PC-9 (cell line): ENCODE results near the gene GIGYF2. TPM values are rescaled to one million over a fixed set of nuclear protein-coding genes. Genes with fewer than 3 reads are reported as not detected.

Source experiments
- BruUV-seq: library from RNA; stranded (reverse); fragments of 400-500 nt; replicated peaks from 2 replicates; lab custom pipeline; 2021; lab: Mats Ljungman, UMichigan
- CTCF ChIA-PET: fragments of 300-600 bp; sonication (Branson Sonifier 250); formaldehyde crosslinking; loops from one replicate; lab custom pipeline; 2022; ENCODE audit warnings: antibody characterized with exemption; lab: Charles Lee
- POLR2A ChIA-PET: fragments of 300-600 bp; sonication (Branson Sonifier 250); formaldehyde crosslinking; loops from one replicate; lab custom pipeline; 2022; ENCODE audit warnings: antibody characterized with exemption; ENCODE audit not compliant: unreplicated experiment; lab: Charles Lee
- DNase-seq, 2 experiments: peaks; one replicate each; pipeline versions ENCODE4 v3.0.0 to v3.0.0-alpha.2; 2015 to 2022; ENCODE audit warnings: mixed read lengths in 1 of 2
- H2AFZ ChIP-seq: fragments of 200-600 bp; sonication (generic); 2 replicates; pipeline ENCODE4 v1.8.1; 2017; ENCODE audit warnings: antibody characterized with exemption
- H3F3A ChIP-seq: fragments of 200-600 bp; sonication (generic); 2 replicates; pipeline ENCODE4 v1.8.1; 2017; ENCODE audit warnings: antibody characterized with exemption, mild to moderate bottlenecking, low read depth; ENCODE audit not compliant: insufficient read depth
- H3K27ac ChIP-seq: fragments of 200-600 bp; sonication (generic); 2 replicates; pipeline ENCODE4 v1.6.1; 2016; ENCODE audit warnings: mixed run types
- H3K27me3 ChIP-seq: fragments of 200-600 bp; sonication (generic); 2 replicates; pipeline ENCODE4 v1.6.1; 2016; ENCODE audit warnings: low read depth, mixed run types; ENCODE audit not compliant: insufficient read depth
- H3K36me3 ChIP-seq: fragments of 200-600 bp; sonication (generic); 2 replicates; pipeline ENCODE4 v1.6.1; 2016; ENCODE audit warnings: low read depth, mixed run types
- H3K4me1 ChIP-seq: fragments of 200-600 bp; sonication (generic); replicated peaks from 2 replicates; pipeline ENCODE4 v1.6.1; 2016; ENCODE audit warnings: mixed run types; ENCODE audit not compliant: insufficient read depth
- H3K4me2 ChIP-seq: fragments of 200-600 bp; sonication (generic); 2 replicates; pipeline ENCODE4 v1.6.1; 2017; ENCODE audit warnings: mixed run types
- H3K4me3 ChIP-seq: fragments of 200-600 bp; sonication (generic); 2 replicates; pipeline ENCODE4 v1.6.1; 2016; ENCODE audit warnings: mixed run types
- H3K79me2 ChIP-seq: fragments of 200-600 bp; sonication (generic); 2 replicates; pipeline ENCODE4 v1.6.1; 2017; ENCODE audit warnings: low read depth, mixed run types
- H3K9me2 ChIP-seq: fragments of 200-600 bp; sonication (generic); 2 replicates; pipeline ENCODE4 v1.8.1; 2017; ENCODE audit warnings: mild to moderate bottlenecking; ENCODE audit not compliant: insufficient read depth
- H3K9me3 ChIP-seq: fragments of 200-600 bp; sonication (generic); 2 replicates; pipeline ENCODE4 v1.8.1; 2016; ENCODE audit warnings: low read depth; ENCODE audit not compliant: insufficient read depth
- H4K20me1 ChIP-seq: fragments of 200-600 bp; sonication (generic); 2 replicates; pipeline ENCODE4 v1.8.1; 2017; ENCODE audit not compliant: insufficient read depth
- CTCF ChIP-seq: fragments of 200-600 bp; sonication (generic); conservative IDR thresholded peaks from 2 replicates; pipeline ENCODE4 v1.6.1; 2017; ENCODE audit warnings: mixed run types, antibody characterized with exemption, mild to moderate bottlenecking, moderate library complexity
- EZH2 ChIP-seq: fragments of 200-600 bp; sonication (generic); IDR thresholded peaks from 2 replicates; pipeline ENCODE4 v1.8.0; 2017; ENCODE audit warnings: antibody characterized with exemption, low read depth
- intact Hi-C: fragments of 100-400 bp; cut with micrococcal nuclease; formaldehyde crosslinking; loops from one replicate; pipeline ENCODE4 v1.10.0; 2022; ENCODE audit not compliant: unreplicated experiment
- total RNA-seq: library from RNA; stranded (reverse); gene quantifications from 2 replicates; pipeline ENCODE4 v1.2.3, GENCODE V29; 2021

Gene GIGYF2
- total RNA-seq, 1 experiment from 2014 or later: 86.4 TPM

- peak; percentile 44 to 85 for DNase-seq
- H2AFZ ChIP-seq: no peak overlapping the region
- H3K9me2 ChIP-seq: no peaks in the 10 kb centered on the region
- H3K27ac ChIP-seq: peak overlapping the region; percentile 45
- ChIA-PET POLR2A (no interaction called here), CTCF (no interaction called here)
- H3K36me3 ChIP-seq: peaks cover 38% of the 10 kb centered on the region
- peaks cover 2% of the 10 kb centered on the region for H4K20me1 ChIP-seq
- TF ChIP-seq EZH2 (no peak), CTCF (no peak)
- peaks cover 49% of the 10 kb centered on the region for H3F3A ChIP-seq
- no peak overlapping the region for H3K4me3 ChIP-seq
- H3K79me2 ChIP-seq: no peaks in the 10 kb centered on the region
- BruUV-seq: no TSS peak
- intact Hi-C loops: loop anchor here (5.0 kb wide), 1 partner anchor 414 kb away; the partner anchor contains the start of gene ATG16L1
- H3K4me1 ChIP-seq: peaks cover 24% of the 10 kb centered on the region
- no peaks in the 10 kb centered on the region for H3K27me3 ChIP-seq
- H3K4me2 ChIP-seq: peak overlapping the region; percentile 35
- H3K9me3 ChIP-seq: no peaks in the 10 kb centered on the region
Measured at GRCh38 chr2:232838406-232838874, 141.3 kb downstream of the GIGYF2 start.

GRCh38 chr2:232839411-232840079 is 142.4 kb downstream of the GIGYF2 start:
- BruUV-seq: no TSS peak
- Histone ChIP-seq H3K4me1 (peaks cover 24% of the 10 kb centered on the region), H3K9me3 (no peaks in the 10 kb centered on the region), H3K4me2 (no peak overlapping the region), H3K79me2 (no peaks in the 10 kb centered on the region), H3F3A (peaks cover 48% of the 10 kb centered on the region), H3K9me2 (no peaks in the 10 kb centered on the region), H2AFZ (no peak overlapping the region), H3K27me3 (no peaks in the 10 kb centered on the region), H3K27ac (no peak overlapping the region), H3K4me3 (no peak overlapping the region), H4K20me1 (no peaks in the 10 kb centered on the region; the same call in 1 of the 2 replicates), H3K36me3 (peaks cover 44% of the 10 kb centered on the region)
- no peak for DNase-seq
- intact Hi-C loops: loop anchor here (5.0 kb wide), 1 partner anchor 413 kb away; the partner anchor contains the start of gene ATG16L1
- ChIA-PET CTCF (no interaction called here), POLR2A (interaction anchor here (0.6 kb wide), 1 partner anchor 149 kb away, joined by 7 read pairs; no protein-coding TSS in a partner anchor)
- TF ChIP-seq CTCF (no peak), EZH2 (no peak)

- H3F3A ChIP-seq: peaks cover 29% of the 10 kb centered on the region
- no TSS peak for BruUV-seq
- DNase-seq: no peak
- no peak overlapping the region for H2AFZ ChIP-seq
- no peaks in the 10 kb centered on the region; the same call in 1 of the 2 replicates for H4K20me1 ChIP-seq
- H3K4me3 ChIP-seq: no peak overlapping the region
- no peak overlapping the region for H3K27ac ChIP-seq
- H3K4me1 ChIP-seq: peaks cover 17% of the 10 kb centered on the region
- CTCF ChIA-PET: interaction anchor here (0.6 kb wide), 1 partner anchor 237 kb away, joined by 6 read pairs; no protein-coding TSS in a partner anchor
- TF ChIP-seq CTCF (no peak), EZH2 (no peak)
- H3K9me3 ChIP-seq: no peaks in the 10 kb centered on the region
- H3K4me2 ChIP-seq: no peak overlapping the region
- H3K27me3 ChIP-seq: no peaks in the 10 kb centered on the region
- intact Hi-C loops: no loop called here
- POLR2A ChIA-PET: interaction anchor here (0.6 kb wide), 1 partner anchor 112 kb away, joined by 4 read pairs; no protein-coding TSS in a partner anchor
- H3K36me3 ChIP-seq: peaks cover 59% of the 10 kb centered on the region
- H3K9me2 ChIP-seq: no peaks in the 10 kb centered on the region
- H3K79me2 ChIP-seq: no peaks in the 10 kb centered on the region
Measured at GRCh38 chr2:232842689-232843088, 145.6 kb downstream of the GIGYF2 start.
